Liver (tissue), 3 donors: ENCODE results near the gene SYNGR4.

Source experiments
- ATF3 ChIP-seq: IDR thresholded peaks from 2 replicates; pipeline ENCODE4 v1.6.1; 2016; ENCODE audit warnings: antibody characterized with exemption
- CTCF ChIP-seq: fragments of 150-350 bp; IDR thresholded peaks from 2 replicates; pipeline ENCODE4 v1.5.1; 2017; ENCODE audit warnings: improper control_type of control experiment, low read depth, low read length; ENCODE audit not compliant: missing input control
- FOXA1 ChIP-seq: IDR thresholded peaks from 2 replicates; pipeline ENCODE4 v1.6.1; 2016; ENCODE audit warnings: antibody characterized with exemption
- MAX ChIP-seq: IDR thresholded peaks from 2 replicates; pipeline ENCODE4 v1.6.1; 2016; ENCODE audit warnings: antibody characterized with exemption
- REST ChIP-seq: IDR thresholded peaks from 2 replicates; pipeline ENCODE4 v1.6.1; 2016; ENCODE audit warnings: antibody characterized with exemption, mild to moderate bottlenecking
- SP1 ChIP-seq: IDR thresholded peaks from 2 replicates; pipeline ENCODE4 v1.6.1; 2018; ENCODE audit warnings: antibody characterized with exemption, mild to moderate bottlenecking
- YY1 ChIP-seq: IDR thresholded peaks from 2 replicates; pipeline ENCODE4 v1.6.1; 2016; ENCODE audit warnings: antibody characterized with exemption, mild to moderate bottlenecking
- ZBTB33 ChIP-seq: IDR thresholded peaks from 2 replicates; pipeline ENCODE4 v1.6.1; 2016; ENCODE audit warnings: antibody characterized with exemption
- donor health status: healthy.
- donor health status: healthy.

GRCh38 chr19:48365602-48366001, 1.4 kb downstream of the SYNGR4 start:
- TF ChIP-seq CTCF, result no peak
- no peak for TF ChIP-seq ZBTB33
- no peak for TF ChIP-seq REST
- TF ChIP-seq SP1, result no peak
- no peak for TF ChIP-seq ATF3
- TF ChIP-seq MAX, result no peak
- no peak for TF ChIP-seq FOXA1
- no peak for TF ChIP-seq YY1
